SK-N-MC (cell line): ENCODE measurements around the gene AFTPH.

Source experiments
- EZH2 ChIP-seq: fragments of 200-600 bp; sonication (generic); IDR thresholded peaks from one replicate; pipeline ENCODE4 v1.6.1; 2017; ENCODE audit warnings: antibody characterized with exemption
- FOXP2 ChIP-seq: optimal IDR thresholded peaks from 2 replicates; pipeline ENCODE3; 2011; ENCODE audit warnings: mild to moderate bottlenecking, moderate library complexity; ENCODE audit not compliant: insufficient read depth; ENCODE audit errors: extremely low read length, control extremely low read depth
- POLR2AphosphoS5 ChIP-seq: IDR thresholded peaks from 2 replicates; pipeline ENCODE4 v1.6.1; 2012; ENCODE audit warnings: mild to moderate bottlenecking, low read depth, low read length, borderline replicate concordance

DNA sequence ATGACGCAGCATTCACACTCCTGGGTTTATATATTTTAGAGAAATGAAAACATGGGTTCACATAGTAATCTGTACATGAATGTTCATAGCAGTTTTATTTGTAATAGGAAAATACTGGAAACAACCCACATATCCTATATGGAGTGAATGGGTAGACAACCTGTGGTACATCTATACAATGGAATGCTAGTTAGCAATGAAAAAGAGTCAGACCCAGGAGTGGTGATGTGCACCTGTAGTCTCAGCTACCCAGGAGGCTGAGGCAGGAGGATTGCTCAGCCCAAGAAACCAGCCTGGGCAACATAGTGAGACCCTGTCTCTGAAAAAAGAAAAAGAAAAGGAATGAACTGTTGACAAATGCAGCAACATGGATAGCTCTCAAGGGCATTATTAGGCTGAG, 25.9 kb downstream of the AFTPH start:
- TF ChIP-seq POLR2AphosphoS5 (no peak), EZH2 (no peak), FOXP2 (no peak)
